Activated CD8-positive, alpha-beta memory T cell treated with anti-CD3 and anti-CD28 coated beads, Interleukin-2, amount 50 U/mL, for 4 hours (primary cell): Measurements from ENCODE around the gene CEP70.
"Not testable (repeated sequence)": the region's sequence is repeated elsewhere in the genome, so short reads cannot be mapped to it uniquely, and the experiment has no call there.

ENCODE experiments used
- DNase-seq: peaks from one replicate; pipeline ENCODE4 v3.0.0-alpha.2; 2020

CEP70 gene

DNA sequence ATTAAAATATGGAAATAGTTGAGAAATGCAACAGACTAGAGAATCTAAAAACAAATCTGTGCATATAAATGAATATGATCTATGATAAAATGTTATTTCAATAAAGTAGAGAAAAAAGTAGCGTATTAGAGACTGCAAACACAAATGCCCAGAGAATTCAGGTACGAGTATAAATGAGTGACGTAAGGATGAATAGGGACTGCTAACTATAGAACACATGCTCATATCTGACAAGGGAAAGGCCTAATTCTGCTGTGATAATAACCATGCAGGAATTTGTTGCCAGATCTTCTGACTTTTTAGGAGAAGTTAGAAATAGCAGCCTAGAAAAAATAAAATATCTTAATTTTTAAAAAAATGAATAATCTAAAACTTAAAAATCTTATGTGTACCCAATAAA is 86.5 kb downstream of the CEP70 start:
- no peak for DNase-seq

DNA sequence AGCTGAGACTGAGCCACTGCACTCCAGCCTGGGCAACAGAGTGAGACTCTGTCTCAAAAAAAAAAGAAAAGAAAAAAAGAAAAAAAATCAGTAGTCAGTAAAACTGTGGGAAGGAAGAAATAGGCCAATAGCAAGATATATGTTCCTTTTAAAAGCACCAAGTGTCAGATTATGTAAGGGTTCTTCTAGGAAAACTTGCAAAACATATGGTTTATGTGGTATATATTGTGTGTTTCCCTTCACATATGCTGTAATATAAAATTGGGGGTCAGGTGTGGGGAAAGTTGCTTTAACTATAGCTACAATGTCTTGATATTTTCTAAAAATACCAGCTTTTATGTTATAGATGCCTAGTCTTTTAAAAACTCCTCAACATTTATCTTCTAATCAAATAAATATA is 95.1 kb downstream of the CEP70 start:
- DNase-seq: no peak

DNA sequence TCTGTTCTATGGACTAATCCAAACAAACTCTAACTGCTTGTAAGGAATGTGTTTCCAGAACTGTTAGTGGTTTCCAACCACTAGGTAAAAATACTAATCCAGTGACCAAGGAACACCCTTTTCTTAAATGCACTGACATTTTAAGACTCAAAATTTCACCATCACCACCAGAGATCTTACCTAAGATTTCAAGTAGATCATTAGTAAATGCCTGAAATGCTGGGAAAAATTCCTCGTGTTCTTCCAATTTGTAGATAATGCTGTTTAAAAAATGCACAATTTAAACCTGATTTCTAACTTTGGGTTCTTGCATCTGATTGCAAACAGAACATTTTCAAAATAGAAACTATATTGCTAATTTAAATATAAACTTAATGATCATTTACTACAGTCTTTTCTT is 96.2 kb downstream of the CEP70 start:
- DNase-seq: no peak

DNA sequence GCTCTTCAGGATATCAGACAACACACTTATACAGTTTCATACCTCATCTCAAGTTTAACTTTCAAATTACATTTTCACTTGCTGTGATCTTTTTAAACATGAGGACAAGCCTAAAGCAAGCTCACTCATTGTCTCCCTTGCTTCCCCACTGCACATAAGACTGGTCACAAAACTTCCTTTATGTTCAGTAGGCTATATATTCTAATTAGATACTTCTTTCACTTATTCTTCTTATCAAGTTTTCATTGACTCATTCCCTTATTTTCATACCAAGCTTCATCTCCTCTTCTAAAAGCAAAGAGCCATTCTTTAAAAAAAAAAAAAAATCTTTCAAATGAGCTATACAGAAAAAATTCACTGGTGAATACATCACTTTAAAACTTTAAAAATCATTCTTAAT is 97.0 kb downstream of the CEP70 start:
- no peak for DNase-seq

DNA sequence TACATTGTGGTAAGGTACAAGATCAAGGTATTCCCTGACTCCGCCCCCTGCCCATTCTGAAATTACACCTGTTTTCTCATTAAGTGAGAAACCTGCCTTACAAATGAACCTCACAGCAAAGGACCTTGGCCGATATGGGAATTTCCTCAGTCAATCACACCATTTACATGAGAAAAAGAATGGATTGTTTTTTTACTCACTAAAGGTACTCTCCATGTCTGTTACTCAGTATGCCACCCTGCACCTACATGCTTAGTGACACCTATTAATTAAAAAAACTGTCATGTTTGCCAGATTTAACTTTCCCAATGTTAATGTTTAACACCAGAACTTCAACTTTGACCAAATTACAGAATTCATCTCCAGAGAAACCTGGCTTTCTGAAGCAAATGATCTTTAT is 97.6 kb downstream of the CEP70 start:
- no peak for DNase-seq

DNA sequence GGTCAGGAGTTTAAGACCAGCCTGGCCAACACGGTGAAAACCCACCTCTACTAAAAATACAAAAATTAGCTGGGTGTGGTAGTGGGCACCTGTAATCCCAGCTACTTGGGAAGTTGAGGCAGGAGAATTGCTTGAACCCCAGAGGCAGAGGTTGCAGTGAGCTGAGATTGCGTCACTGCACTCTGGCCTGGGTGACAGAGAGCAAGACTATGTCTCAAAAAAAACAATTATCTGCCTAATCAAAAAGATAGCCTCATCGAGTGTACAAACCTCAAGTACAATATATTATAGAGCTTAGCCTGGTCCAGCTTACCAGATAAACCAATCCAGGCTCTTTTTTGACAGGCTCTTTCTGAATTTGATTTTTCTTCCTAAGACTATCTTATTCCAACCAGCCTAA is 98.4 kb downstream of the CEP70 start:
- DNase-seq: not testable (repeated sequence)

DNA sequence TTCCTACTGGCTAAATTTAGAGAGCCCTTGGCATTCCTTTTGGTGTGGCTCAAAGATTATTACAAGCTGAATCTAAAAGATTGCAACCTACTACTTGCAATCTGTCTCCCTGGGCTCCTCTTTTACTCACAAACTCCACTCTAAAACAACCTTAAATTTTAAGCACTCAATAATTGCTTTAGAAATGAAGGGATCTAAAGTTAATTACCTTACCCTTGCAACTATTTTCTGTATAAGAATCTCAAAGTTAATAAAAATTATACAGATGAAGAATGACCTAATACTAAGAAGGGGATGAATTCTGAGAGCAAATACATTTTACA is 99.5 kb downstream of the CEP70 start:
- no peak for DNase-seq

DNA sequence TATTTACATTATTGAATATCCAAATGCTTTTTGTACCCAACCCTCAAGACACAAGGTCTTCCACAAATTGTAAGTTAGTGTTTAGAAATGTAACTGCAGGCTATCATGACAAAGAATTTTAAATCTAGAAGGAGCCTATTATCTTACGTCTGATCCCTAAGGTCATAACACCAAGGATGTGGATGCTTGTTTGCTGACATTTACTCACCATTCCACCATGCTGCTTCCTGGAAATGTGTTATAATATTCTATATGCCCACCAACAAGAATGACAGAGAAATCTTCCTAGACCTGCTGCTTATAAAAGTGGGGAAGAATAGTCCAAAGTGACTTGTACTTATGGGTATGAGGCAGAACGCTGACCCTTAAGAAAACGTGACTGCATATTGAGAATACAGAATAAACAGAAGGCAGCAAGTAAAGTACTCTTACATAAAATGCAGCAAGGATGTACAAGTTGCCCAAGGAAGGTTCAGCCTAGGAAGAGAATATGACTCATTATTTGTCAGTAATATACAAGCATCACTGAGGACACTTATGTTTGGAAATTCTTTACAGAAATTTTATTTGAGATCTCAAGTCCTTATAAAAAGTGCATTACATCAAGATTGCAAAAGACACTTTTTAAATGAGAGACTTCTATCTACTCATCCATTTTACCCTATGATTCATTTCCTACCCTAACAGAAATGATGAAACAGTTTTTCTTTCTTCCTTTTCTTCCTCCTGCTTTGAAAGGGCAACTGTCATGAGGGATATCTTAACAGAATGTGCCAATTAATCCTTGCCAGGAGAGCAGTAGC is 100.1 kb downstream of the CEP70 start:
- DNase-seq: no peak

DNA sequence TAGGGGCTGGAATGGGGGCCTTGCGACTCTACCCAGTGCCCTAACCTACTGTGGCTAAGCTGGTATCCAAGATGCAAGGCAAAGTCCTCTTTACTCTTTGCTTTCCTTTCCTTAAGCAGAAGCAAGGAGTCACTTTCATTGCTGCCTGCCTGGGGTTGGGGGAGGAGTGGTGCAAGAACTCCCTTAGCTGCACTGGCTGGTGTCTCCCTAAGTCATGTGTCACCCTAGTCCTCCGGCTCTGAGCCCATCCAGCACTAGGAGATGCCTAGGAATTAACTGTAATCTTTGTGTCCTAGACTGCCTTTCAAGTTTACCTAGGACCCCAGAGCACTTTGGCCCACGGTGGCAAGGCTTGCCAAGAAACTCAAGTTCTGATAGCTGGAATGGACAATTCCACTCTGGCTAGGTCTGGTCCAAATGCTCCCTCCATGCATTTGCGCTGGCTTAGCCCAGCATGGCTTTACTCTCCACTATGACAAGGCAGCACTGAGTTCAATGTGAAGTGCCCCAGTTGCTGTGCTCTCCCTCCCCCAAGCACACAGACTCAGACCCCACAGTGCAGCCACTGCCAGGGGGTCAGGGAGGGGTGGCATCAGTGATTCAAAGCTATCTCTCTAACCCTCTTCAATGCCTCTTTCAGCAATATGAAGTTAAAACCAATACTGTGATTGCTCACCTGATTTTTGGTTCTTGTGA is 100.9 kb downstream of the CEP70 start:
- DNase-seq: no peak

DNA sequence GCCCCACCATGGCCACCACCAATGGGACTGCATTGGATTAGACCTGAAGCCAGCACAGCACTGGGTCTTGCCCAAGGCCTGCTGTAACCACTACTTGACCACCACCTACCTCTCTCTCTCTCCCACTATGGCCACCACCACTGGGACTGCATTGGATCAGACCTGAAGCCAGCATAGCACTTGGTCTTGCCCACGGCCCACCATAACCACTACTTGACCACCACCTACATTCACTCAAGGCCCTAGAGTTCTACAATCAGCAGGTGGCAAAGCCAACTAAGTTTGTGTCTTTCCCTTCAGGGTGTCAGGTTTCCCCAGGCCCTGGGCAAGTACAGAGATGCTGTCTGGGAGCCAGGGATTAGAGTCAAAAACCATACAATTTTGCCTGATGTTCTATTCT is 102.1 kb downstream of the CEP70 start:
- DNase-seq: no peak

DNA sequence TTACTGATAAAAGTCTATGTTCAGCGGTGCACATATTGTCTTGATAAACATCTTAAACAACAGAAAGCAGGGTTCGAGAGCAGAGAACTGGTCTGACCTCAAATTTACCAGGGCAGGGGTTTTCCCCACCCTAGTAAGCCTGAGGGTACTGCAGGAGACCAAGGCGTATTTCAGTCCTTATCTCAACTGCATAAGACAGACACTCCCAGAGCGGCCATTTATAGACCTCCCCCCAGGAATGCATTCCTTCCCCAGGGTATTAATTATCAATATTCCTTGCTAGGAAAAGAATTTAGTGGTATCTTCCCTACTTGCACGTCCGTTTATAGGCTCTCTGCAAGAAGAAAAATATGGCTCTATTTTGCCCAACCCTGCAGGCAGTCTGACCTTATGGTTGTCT is 107.5 kb downstream of the CEP70 start:
- not testable (repeated sequence) for DNase-seq

DNA sequence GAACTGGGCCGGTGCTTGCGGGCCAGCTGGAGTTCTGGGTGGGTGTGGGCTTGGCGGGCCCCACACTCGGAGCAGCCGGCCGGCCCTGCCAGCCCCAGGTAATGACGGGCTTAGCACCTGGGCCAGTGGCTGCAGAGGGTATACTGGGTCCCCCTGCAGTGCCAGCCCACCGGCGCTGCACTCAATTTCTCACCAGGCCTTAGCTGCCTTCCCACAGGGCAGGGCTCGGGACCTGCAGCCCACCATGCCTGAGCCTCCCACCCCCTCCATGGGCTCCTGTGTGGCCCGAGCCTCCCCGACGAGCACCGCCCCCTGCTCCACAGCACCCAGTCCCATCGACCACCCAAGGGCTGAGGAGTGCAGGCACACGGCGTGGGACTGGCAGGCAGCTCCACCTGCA is 109.4 kb downstream of the CEP70 start:
- not testable (repeated sequence) for DNase-seq

DNA sequence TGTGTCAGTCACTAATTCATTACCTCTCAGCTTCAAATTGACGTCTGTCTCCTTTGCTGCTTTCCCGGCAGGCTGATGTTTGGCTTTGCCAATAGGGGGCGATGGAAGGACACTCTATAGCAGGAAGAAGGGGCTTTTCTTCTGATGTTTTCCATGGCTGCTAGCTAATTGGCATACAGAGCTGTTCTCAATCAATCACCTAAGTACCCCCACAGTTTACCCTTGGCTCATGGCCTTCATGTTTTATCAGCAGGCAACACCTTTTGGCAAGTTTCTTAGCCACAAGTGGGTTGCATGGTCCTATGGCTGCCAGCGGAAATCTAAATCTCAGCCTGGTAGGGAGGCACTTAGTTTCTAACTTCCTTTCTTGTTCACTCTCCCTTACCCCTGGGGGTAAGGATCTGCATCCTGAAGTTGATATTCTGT is 114.6 kb downstream of the CEP70 start:
- no peak for DNase-seq

DNA sequence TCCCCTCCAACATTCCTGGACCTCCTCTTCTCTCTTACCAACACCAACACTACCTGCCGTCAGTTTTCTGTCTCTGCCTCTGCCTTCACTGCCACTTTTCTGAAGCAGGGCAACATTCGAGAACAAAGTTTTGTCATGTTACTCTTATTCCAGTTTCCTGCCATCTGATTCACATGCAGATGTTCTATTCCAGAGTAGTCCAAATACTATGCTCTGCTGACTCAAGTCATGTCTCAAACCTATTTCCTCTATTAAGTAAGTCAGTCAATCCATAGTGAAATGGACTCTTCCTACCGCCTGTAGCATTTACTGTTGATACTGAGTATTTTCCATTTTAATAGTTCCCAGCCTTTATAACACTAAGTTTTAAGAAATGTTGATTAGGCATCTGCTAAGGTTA is 116.3 kb downstream of the CEP70 start:
- no peak for DNase-seq

DNA sequence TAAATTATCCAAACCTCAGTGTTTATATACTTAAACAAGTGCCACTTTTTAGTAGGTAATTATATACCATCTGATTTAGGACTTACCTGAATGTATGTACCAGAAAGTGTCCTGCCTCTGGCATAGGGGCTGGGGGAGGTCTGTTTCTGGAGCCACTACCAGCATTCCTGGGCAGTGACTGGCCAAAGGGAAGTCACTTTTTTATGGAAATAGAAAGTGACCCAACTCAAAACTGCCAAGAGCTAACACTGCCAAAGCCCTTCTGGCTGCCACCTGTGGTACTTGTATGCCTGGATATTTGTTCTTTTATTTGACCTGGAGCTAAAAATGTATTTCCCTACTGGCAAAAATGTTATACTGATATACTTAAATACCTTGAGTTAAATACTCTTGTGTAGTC is 116.9 kb downstream of the CEP70 start:
- no peak for DNase-seq

DNA sequence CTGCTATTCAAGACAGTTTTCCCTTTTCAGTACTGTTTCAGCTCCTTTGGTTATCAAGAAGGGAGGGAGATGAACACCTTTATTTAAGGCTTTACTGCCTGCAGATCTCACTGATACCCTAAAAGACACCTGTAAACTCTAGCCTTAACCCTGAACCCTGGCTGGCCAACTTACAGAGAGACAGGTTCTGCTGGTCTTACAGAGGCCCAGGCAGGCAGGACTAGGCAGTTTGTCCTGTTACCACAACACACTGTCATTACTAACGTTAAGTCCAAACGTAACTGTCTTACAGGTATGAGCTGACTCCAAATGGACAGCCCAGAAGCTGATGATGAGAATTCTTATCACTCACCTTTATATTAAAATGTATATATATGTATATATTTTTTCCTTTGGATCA is 117.5 kb downstream of the CEP70 start:
- DNase-seq: no peak

DNA sequence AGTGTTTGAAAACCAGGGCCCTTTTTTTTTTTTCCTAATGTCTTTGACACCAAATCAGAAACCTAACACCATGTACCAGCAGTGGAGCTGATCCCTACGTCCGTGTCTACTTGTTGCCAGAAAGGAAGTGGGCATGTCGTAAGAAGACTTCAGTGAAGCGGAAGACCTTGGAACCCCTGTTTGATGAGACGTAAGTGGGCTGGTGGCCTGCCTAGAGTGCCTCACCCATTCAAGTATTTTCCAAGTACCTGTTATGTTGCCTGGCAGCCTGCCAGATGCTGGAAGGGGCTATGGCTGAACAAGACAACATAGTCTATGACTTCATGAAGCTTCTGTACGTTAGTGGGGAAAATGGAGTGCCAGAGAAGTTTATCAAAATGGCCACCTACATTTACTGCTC is 119.9 kb downstream of the CEP70 start:
- DNase-seq: no peak

DNA sequence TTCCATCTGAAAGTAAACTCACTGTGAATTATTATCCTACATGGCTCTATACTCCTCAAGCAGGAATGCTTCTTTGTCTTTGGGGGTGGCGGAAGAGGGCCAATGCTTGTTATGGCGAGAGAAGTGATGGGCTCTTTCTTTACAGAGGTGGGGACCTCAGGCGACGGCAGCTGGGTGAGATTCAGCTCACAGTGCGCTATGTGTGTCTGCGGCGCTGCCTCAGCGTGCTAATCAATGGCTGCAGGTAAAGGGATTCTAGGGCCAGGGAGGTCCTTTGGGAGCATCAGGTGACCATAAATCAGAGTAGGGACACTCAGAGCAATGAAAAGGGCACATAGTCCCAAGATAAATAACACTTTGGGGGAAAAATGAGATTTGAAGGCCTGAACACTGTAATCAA is 120.7 kb downstream of the CEP70 start:
- no peak for DNase-seq

DNA sequence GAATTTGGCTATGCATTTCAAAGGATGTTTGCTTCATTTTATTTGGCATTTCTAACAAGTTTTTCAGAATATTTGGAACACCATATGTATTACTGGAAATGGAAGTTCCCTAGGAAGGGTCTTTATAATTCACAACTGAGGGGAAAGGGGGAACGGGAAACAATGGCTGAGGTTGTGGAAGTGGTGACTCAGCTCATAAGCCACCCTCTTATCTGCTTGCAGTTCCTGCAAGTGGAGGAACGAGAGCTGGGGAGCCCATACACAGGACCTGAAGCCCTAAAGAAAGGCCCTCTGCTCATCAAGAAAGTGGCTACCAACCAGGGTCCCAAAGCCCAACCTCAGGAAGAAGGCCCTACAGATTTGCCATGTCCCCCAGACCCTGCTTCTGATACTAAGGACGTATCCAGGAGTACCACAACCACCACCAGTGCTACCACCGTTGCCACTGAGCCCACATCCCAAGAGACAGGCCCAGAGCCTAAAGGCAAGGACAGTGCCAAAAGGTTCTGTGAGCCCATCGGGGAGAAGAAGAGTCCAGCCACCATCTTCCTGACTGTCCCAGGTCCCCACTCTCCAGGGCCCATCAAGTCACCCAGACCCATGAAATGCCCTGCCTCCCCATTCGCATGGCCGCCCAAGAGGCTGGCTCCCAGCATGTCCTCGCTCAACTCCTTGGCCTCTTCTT is 121.8 kb downstream of the CEP70 start:
- no peak for DNase-seq

DNA sequence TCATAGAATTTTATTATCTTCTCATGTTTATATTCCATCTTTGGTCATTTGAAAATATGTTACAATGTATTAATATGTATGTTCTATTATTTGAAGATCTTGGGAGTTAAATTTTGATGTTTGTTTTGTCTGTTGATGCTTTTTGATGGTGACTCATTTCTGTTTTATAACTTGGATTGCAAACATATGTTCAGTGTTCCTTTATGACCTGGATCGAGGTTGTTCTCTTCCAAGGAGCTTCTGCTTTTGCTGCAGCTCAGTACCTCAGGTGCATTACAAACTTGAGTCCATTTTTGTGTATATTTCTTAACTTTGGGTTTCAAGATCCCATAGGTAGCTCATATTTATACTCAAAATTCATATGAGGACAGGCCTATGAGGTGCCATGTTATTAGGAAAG is 122.6 kb downstream of the CEP70 start:
- DNase-seq: no peak

DNA sequence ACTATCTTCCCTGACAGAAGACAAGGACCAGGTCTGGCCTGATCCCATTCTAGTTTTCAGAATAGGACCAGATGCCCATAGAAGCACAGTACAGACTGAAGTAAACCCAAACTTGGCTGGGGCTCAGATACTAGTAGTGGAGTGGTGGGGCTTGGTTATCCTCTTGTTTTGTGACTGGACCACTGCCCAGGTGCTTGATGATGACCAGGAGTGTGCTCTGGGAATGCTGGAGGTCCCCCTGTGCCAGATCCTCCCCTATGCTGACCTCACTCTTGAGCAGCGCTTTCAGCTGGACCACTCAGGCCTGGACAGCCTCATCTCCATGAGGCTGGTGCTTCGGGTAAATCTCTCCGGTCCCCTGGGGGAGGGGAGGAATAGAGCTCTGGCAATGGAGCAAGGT is 123.4 kb downstream of the CEP70 start:
- DNase-seq: no peak

DNA sequence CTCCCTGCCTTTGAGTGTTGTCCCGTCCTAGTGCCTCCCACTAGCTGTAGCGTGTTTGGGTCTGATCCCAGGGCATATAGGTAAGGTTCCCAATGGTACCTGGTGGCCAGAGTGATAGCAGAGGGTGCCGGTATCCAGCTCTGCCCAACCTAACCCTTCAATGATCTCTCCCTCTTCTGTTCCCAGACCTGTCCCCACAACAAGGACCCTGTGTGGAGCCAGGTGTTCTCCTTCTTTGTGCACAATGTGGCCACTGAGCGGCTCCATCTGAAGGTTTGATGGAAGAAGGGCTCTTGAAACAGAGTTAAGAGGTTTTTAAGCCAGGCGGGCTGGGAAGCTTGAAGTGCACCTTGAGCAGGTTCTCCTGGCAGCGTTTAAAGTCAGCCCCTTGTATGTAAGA is 124.2 kb downstream of the CEP70 start:
- DNase-seq: no peak

DNA sequence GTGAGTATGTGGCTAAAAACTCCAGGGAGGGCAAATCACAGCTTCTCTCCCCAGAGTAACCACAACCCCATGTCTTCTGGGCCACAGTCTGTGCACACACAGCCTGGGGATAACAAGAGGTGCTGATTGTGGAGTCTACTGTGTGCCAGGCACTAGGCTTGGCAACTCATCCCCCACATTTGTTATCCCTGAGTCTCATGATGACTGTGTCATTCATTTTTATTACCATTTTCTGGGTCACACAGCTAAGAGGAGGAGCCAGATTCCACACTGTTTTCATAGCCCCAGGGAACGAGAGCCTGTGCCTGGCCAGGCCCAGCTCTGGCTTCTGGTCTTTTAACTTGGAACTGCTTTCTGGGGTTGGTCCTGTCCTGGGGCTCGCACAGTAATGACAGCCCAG is 125.2 kb downstream of the CEP70 start:
- no peak for DNase-seq

DNA sequence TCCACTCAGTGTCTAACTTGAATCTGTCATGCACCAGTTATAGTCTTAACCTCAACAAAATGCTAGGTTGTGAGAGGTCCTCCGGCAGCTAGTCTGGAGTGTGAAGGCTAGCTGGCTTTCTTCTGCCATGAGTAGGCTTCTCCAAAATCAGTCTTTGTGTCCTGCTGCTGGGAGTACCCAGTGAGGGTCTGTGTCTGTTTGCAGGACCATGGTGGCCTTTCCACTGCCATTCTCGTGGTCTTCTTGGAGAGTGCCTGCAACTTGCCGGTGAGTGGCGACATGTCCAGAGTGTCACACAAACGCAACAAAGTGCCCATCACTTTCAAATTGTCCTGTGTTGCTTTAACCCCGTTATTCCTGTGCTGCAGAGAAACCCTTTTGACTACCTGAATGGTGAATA is 125.6 kb downstream of the CEP70 start:
- no peak for DNase-seq
